ENCODE measurements around the gene COL25A1. TPM values are rescaled to one million over a fixed set of nuclear protein-coding genes. Genes with fewer than 3 reads are reported as not detected.

Gene COL25A1
- total RNA-seq, 1 donor = 6.9 TPM

DNA sequence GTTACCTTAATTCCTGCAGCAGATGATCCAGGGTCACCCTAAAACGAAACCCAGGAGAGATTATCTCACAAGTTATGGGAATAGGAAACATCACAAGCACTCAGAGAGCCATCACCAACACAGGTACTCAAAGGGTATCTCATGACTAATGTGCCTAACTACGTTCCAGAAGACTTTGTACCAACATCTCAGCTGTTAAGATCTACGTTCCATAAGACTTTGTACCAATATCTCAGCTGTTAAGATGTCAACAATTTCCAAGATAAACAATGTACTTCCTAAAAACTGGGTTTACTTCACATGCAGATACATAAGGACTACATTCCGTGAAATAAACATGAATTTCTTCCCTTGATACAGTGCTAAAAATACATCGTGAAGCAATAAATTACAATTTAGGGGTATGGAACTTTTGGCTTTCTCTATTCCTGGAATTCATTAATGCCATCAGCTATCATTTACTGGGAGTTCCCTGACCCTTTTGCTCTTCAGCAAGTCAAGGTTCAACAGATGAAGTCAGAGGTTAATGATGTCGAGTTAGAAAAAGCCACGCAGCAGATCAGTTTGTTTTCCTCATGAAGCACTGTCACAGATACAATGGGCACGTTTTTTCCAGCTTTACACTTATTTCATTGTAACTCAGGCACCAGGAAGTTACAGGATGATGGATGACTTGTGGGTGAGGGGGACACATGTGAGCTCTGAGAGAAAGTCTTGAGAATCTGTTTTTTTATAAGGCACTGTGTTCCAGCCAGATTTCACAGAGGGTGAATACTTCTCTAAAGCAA is 412.6 kb downstream of the COL25A1 start:
- TF ChIP-seq, protein P1, sequence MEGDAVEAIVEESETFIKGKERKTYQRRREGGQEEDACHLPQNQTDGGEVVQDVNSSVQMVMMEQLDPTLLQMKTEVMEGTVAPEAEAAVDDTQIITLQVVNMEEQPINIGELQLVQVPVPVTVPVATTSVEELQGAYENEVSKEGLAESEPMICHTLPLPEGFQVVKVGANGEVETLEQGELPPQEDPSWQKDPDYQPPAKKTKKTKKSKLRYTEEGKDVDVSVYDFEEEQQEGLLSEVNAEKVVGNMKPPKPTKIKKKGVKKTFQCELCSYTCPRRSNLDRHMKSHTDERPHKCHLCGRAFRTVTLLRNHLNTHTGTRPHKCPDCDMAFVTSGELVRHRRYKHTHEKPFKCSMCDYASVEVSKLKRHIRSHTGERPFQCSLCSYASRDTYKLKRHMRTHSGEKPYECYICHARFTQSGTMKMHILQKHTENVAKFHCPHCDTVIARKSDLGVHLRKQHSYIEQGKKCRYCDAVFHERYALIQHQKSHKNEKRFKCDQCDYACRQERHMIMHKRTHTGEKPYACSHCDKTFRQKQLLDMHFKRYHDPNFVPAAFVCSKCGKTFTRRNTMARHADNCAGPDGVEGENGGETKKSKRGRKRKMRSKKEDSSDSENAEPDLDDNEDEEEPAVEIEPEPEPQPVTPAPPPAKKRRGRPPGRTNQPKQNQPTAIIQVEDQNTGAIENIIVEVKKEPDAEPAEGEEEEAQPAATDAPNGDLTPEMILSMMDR (IDR thresholded peaks at IDR 0.05; ENCODE audit: insufficient read depth, low read depth, low read length) = no peak
- H3K4me3 ChIP-seq (ENCODE audit: low read depth, low read length) = no peak overlapping the region
- no peak for DNase-seq (ENCODE audit: low read depth)

DNA sequence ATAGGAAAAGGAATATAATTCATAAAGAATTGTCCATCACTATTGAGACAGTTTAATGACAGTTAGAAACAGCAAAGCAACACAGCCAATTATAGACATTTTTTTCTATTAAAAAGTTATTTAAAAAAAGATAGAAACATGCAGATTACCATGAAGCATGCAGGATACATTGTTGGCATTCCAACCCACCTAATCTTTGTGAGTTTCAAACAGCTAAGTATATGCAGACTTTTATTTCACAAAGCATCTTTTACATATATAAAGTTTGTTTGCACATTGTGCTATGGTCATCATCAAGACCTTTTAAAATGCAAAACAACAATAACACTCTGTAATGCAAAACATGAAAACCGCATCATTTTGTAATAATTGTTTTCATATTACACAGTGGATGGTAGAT is 413.7 kb downstream of the COL25A1 start:
- DNase-seq (ENCODE audit: low read depth) = no peak
- TF ChIP-seq, protein P1 (IDR thresholded peaks at IDR 0.05; ENCODE audit: insufficient read depth, low read depth, low read length) = no peak
- no peak overlapping the region for H3K4me3 ChIP-seq (ENCODE audit: low read depth, low read length)

DNA sequence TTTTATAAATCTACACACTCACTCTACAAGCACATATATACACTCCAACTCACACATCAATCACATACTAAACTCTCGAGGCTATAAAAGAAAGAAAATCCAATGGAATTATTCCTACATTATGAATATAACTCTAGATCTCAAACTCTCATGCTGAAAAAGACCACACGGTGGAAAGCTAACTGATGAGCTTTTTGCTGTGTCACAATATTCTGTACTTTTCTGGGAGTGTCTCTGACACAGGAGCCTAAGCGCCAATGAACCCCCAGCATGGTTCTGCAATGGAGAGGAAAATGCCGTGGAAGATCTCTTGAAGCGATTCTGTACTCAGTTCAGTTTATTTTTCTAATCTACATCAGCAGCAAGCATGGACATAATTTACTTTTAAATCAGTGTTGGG is 415.4 kb downstream of the COL25A1 start:
- no peak overlapping the region for H3K4me3 ChIP-seq (ENCODE audit: low read depth, low read length)
- TF ChIP-seq, protein P1 (IDR thresholded peaks at IDR 0.05; ENCODE audit: insufficient read depth, low read depth, low read length) = no peak
- DNase-seq (ENCODE audit: low read depth) = no peak

DNA sequence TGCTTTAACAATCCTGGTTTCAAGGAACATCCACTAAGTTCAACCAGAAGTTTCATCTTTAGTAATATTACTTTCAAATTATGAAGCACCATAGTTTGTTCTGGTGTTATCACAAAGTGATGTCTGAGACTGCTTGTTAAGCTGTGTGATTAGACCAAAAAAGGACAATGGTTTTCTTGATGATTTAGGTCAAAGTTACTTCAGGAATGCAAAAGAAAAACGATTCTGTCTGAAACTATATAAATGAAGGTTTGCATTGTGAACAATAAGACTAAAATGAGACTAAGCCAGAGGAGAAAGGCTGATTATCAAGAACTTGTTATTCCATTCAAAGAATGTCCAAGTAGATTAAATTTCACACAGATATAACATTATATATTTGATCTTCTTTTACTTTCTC is 417.2 kb downstream of the COL25A1 start:
- no peak overlapping the region for H3K4me3 ChIP-seq (ENCODE audit: low read depth, low read length)
- DNase-seq (ENCODE audit: low read depth) = no peak
- TF ChIP-seq, protein P1 (IDR thresholded peaks at IDR 0.05; ENCODE audit: insufficient read depth, low read depth, low read length) = no peak

DNA sequence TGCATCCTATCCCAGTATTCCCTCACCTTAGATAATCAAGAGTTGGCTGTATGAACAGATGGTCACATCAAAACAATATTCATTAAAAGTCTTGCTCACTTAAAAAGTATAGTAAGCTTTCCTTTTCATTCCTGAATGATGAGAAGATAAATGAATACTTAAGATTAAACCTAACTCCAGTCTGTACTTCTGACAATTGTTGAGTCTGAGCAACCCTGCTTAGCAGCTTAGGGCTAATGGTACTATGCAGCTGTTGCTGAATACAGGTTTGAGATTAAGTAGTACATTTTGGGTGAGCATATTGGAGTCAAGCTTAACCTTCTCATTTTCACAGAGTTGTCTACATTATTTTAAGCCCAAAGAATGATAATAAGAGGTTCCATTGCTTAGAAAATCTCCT is 417.9 kb downstream of the COL25A1 start:
- TF ChIP-seq, protein P1 (IDR thresholded peaks at IDR 0.05; ENCODE audit: insufficient read depth, low read depth, low read length) = no peak
- no peak for DNase-seq (ENCODE audit: low read depth)
- no peak overlapping the region for H3K4me3 ChIP-seq (ENCODE audit: low read depth, low read length)

DNA sequence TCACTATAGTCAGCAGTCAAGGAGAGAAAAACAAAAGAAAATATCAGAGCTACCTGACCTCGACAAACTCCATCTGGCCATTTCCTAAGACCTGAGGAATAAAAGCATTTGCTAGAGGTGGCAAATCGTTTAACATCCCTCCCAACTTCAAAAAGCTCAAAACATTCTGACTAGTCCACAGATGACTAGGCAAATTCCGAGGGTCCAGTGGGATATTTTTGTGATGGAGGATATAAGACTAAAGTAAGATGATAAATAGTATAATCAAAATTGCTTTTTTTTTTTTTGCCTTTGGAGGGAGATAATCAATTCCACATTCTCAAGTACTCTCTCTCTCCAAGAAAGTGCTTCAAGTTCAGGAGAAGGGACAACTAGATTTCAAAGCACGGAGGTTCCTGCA is 420.5 kb downstream of the COL25A1 start:
- TF ChIP-seq, protein P1 (IDR thresholded peaks at IDR 0.05; ENCODE audit: insufficient read depth, low read depth, low read length) = no peak
- no peak for DNase-seq (ENCODE audit: low read depth)
- no peak overlapping the region for H3K4me3 ChIP-seq (ENCODE audit: low read depth, low read length)

DNA sequence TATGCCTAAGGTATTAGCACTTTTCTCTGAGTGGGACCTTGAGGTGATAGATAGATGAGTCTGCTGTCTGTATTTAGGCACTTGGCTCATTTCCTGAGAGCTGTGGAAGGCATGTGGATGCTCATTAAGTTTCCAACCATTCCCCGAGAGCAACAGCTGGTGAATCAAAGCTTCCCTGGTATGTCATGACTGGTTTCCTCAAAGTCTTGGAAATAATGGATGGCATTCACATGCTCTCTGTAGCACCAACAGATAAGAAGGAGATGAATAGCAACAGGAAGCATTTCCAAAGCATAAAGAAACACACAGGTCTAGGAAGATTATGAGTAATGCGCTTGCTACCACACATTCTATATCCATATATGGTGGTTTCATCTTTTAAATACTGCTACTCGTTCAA is 421.3 kb downstream of the COL25A1 start:
- no peak overlapping the region for H3K4me3 ChIP-seq (ENCODE audit: low read depth, low read length)
- TF ChIP-seq, protein P1 (IDR thresholded peaks at IDR 0.05; ENCODE audit: insufficient read depth, low read depth, low read length) = no peak
- DNase-seq (ENCODE audit: low read depth) = peak; percentile 70
